DOHH2 (cell line): ENCODE data around the gene CEP350.
A peak's percentile ranks its signal among the peaks of the same experiment; 100 is the strongest.

Experiments
- H3F3A ChIP-seq: fragments of 200-600 bp; sonication (generic), shearing (Covaris generic); 2 replicates; pipeline ENCODE4 v1.6.0; 2016; ENCODE audit warnings: antibody characterized with exemption, mild to moderate bottlenecking; ENCODE audit not compliant: control insufficient read depth, insufficient read depth
- H3K27ac ChIP-seq: fragments of 200-600 bp; sonication (generic); 2 replicates; pipeline ENCODE4 v1.5.1; 2014; ENCODE audit warnings: low read depth, mild to moderate bottlenecking, low read length, moderate library complexity
- H3K27me3 ChIP-seq: fragments of 200-600 bp; sonication (generic); 2 replicates; pipeline ENCODE4 v1.6.1; 2014; ENCODE audit warnings: mild to moderate bottlenecking, low read length, mixed read lengths; ENCODE audit not compliant: control insufficient read depth
- H3K36me3 ChIP-seq: fragments of 200-600 bp; sonication (generic); 2 replicates; pipeline ENCODE4 v1.6.1; 2014; ENCODE audit warnings: mild to moderate bottlenecking, low read length, moderate library complexity, mixed read lengths; ENCODE audit not compliant: control insufficient read depth
- H3K4me1 ChIP-seq: fragments of 200-600 bp; sonication (generic); 2 replicates; pipeline ENCODE4 v1.6.1; 2014; ENCODE audit warnings: mild to moderate bottlenecking, low read length, mixed read lengths; ENCODE audit not compliant: control insufficient read depth
- H3K4me2 ChIP-seq: fragments of 200-600 bp; sonication (generic); 2 replicates; pipeline ENCODE4 v1.6.0; 2014; ENCODE audit warnings: mild to moderate bottlenecking, low read length, moderate library complexity
- H3K4me3 ChIP-seq: fragments of 200-600 bp; sonication (generic); 2 replicates; pipeline ENCODE4 v1.5.1; 2014; ENCODE audit warnings: mild to moderate bottlenecking, low read length, mixed read lengths
- H3K79me2 ChIP-seq: fragments of 200-600 bp; sonication (generic); 2 replicates; pipeline ENCODE4 v1.6.1; 2014; ENCODE audit warnings: mild to moderate bottlenecking, low read length, mixed read lengths; ENCODE audit not compliant: control insufficient read depth
- H3K9me2 ChIP-seq: fragments of 200-600 bp; sonication (generic); replicated peaks from 2 replicates; pipeline ENCODE4 v1.6.1; 2014; ENCODE audit warnings: mild to moderate bottlenecking, low read length, mixed read lengths; ENCODE audit not compliant: control insufficient read depth
- H3K9me3 ChIP-seq: fragments of 200-600 bp; sonication (generic); 2 replicates; pipeline ENCODE4 v1.6.1; 2014; ENCODE audit warnings: antibody characterized with exemption, low read length, mixed read lengths; ENCODE audit not compliant: control insufficient read depth, insufficient read depth
- H4K20me1 ChIP-seq: fragments of 200-600 bp; sonication (generic); 2 replicates; pipeline ENCODE4 v1.6.0; 2014; ENCODE audit warnings: low read depth, mild to moderate bottlenecking, antibody characterized with exemption, low read length, moderate library complexity; ENCODE audit not compliant: control insufficient read depth, insufficient read depth
- CTCF ChIP-seq: fragments of 200-600 bp; sonication (generic); IDR thresholded peaks from one replicate; pipeline ENCODE4 v1.5.1; 2014; ENCODE audit warnings: antibody characterized with exemption, mild to moderate bottlenecking, low read depth, low read length; ENCODE audit not compliant: poor library complexity, severe bottlenecking
- EZH2phosphoT487 ChIP-seq: fragments of 200-600 bp; sonication (generic); IDR thresholded peaks from 2 replicates; pipeline ENCODE4 v1.6.1; 2017; ENCODE audit warnings: borderline replicate concordance, mild to moderate bottlenecking, antibody characterized with exemption, low read length, moderate library complexity, mixed read lengths

CEP350 gene

GRCh38 chr1:180154325-180155181 is 199.9 kb downstream of the CEP350 start, which contains the start of gene QSOX1:
TSS of gene QSOX1 (plus strand) at chr1:180154869. CDS start at chr1:180154908, 39 bp downstream.
- H3F3A ChIP-seq = no peaks in the 10 kb centered on the region
- H3K36me3 ChIP-seq = no peaks in the 10 kb centered on the region
- H3K9me3 ChIP-seq = no peaks in the 10 kb centered on the region
- peak within 1 kb of the TSS; percentile 65 for H3K27ac ChIP-seq
- H3K79me2 ChIP-seq = peaks cover 18% of the 10 kb centered on the region
- peak within 1 kb of the TSS; percentile 84 for H3K4me2 ChIP-seq
- H3K27me3 ChIP-seq = no peaks in the 10 kb centered on the region
- TF ChIP-seq CTCF (no peak), EZH2phosphoT487 (no peak)
- peaks cover 26% of the 10 kb centered on the region for H3K4me1 ChIP-seq
- no peaks in the 10 kb centered on the region for H4K20me1 ChIP-seq
- H3K9me2 ChIP-seq = no peaks in the 10 kb centered on the region
- peak within 1 kb of the TSS; percentile 85 for H3K4me3 ChIP-seq

- H3K4me3 ChIP-seq = peak overlapping the region; percentile 85
- H3K27ac ChIP-seq = no peak overlapping the region
- H3K27me3 ChIP-seq = no peaks in the 10 kb centered on the region
- peaks cover 23% of the 10 kb centered on the region for H3K79me2 ChIP-seq
- no peaks in the 10 kb centered on the region for H4K20me1 ChIP-seq
- H3K9me3 ChIP-seq = no peaks in the 10 kb centered on the region
- no peaks in the 10 kb centered on the region for H3K9me2 ChIP-seq
- TF ChIP-seq CTCF (no peak), EZH2phosphoT487 (no peak)
- peak overlapping the region; percentile 84 for H3K4me2 ChIP-seq
- no peaks in the 10 kb centered on the region for H3F3A ChIP-seq
- H3K36me3 ChIP-seq = no peaks in the 10 kb centered on the region
- H3K4me1 ChIP-seq = peaks cover 26% of the 10 kb centered on the region
Observed at GRCh38 chr1:180155182-180155682, 200.6 kb downstream of the CEP350 start.

- H3F3A ChIP-seq = no peaks in the 10 kb centered on the region
- H3K4me1 ChIP-seq = peaks cover 26% of the 10 kb centered on the region
- no peak overlapping the region for H3K27ac ChIP-seq
- peaks cover 24% of the 10 kb centered on the region for H3K79me2 ChIP-seq
- H4K20me1 ChIP-seq = no peaks in the 10 kb centered on the region
- TF ChIP-seq EZH2phosphoT487 (no peak), CTCF (no peak)
- no peaks in the 10 kb centered on the region for H3K36me3 ChIP-seq
- H3K9me2 ChIP-seq = no peaks in the 10 kb centered on the region
- H3K4me3 ChIP-seq = peak overlapping the region; percentile 85
- no peaks in the 10 kb centered on the region for H3K27me3 ChIP-seq
- no peaks in the 10 kb centered on the region for H3K9me3 ChIP-seq
- peak overlapping the region; percentile 84 for H3K4me2 ChIP-seq
Observed at GRCh38 chr1:180156201-180156600, 201.6 kb downstream of the CEP350 start.
